ENCODE data around the gene MON1A. TPM values are rescaled to one million over a fixed set of nuclear protein-coding genes. Genes with fewer than 3 reads are reported as not detected.
A peak's percentile ranks its signal among the peaks of the same experiment; 100 is the strongest.

The MON1A gene
- 1 to 10 TPM; 1.0 to 9.3 (median 5.2) TPM for total RNA-seq

- H3K27ac ChIP-seq, result peak within 1 kb of the TSS; percentile 82 to 86
- intact Hi-C loops (cut with DNase I; ENCODE audit: low total_unique reads), result no loop called here
- DNase-seq, result peak; percentile 95 to 99
- H3K4me1 ChIP-seq, result no peaks in the 10 kb centered on the region
- H3K4me3 ChIP-seq, result peak within 1 kb of the TSS; percentile 77
- H3K36me3 ChIP-seq, result no peaks in the 10 kb centered on the region
- no peaks in the 10 kb centered on the region for H3K9me3 ChIP-seq
- TF ChIP-seq POLR2A (IDR thresholded peaks at IDR 0.05), result peak; percentile 21 to 64
- peak in 3 of 4 experiments; percentile 28 to 51 (median 44) for TF ChIP-seq CTCF (IDR thresholded peaks at IDR 0.05)
- no peaks in the 10 kb centered on the region for H3K27me3 ChIP-seq
These were observed at the start of gene MON1A for GRCh38 chr3:49929291-49930167. TSS of gene MON1A (minus strand) at chr3:49929811. CDS start at chr3:49913346, 16,465 bp downstream.

- Histone ChIP-seq H3K4me1 (no peaks in the 10 kb centered on the region), H3K4me3 (no peak overlapping the region), H3K27me3 (no peaks in the 10 kb centered on the region), H3K9me3 (no peaks in the 10 kb centered on the region), H3K27ac (no peak overlapping the region), H3K36me3 (no peaks in the 10 kb centered on the region)
- TF ChIP-seq CTCF (IDR thresholded peaks at IDR 0.05) (no peak), POLR2A (IDR thresholded peaks at IDR 0.05) (no peak)
- DNase-seq, result no peak
- intact Hi-C loops (cut with DNase I; ENCODE audit: low total_unique reads), result no loop called here
These were observed 47.3 kb upstream of the MON1A start for GRCh38 chr3:49976942-49977341.

- no peaks in the 10 kb centered on the region for H3K4me1 ChIP-seq
- H3K36me3 ChIP-seq, result no peaks in the 10 kb centered on the region
- no peak for TF ChIP-seq CTCF (IDR thresholded peaks at IDR 0.05)
- no peaks in the 10 kb centered on the region for H3K9me3 ChIP-seq
- intact Hi-C loops (cut with DNase I; ENCODE audit: low total_unique reads), result no loop called here
- no peak for DNase-seq
- H3K27me3 ChIP-seq, result no peaks in the 10 kb centered on the region
- no peak overlapping the region for H3K27ac ChIP-seq
- H3K4me3 ChIP-seq, result no peak overlapping the region
These were observed 43.0 kb upstream of the MON1A start for GRCh38 chr3:49972656-49973055.

GRCh38 chr3:49968346-49968745 is 38.7 kb upstream of the MON1A start:
- Histone ChIP-seq H3K4me3 (no peak overlapping the region), H3K27me3 (no peaks in the 10 kb centered on the region), H3K36me3 (no peaks in the 10 kb centered on the region), H3K4me1 (no peaks in the 10 kb centered on the region), H3K9me3 (no peaks in the 10 kb centered on the region), H3K27ac (no peak overlapping the region)
- TF ChIP-seq POLR2A (IDR thresholded peaks at IDR 0.05), result no peak
- TF ChIP-seq CTCF (IDR thresholded peaks at IDR 0.05), result no peak
- intact Hi-C loops (cut with DNase I; ENCODE audit: low total_unique reads), result no loop called here
- DNase-seq, result no peak

- Histone ChIP-seq H3K36me3 (no peaks in the 10 kb centered on the region), H3K4me3 (no peak overlapping the region), H3K9me3 (no peaks in the 10 kb centered on the region), H3K4me1 (no peaks in the 10 kb centered on the region), H3K27me3 (no peaks in the 10 kb centered on the region), H3K27ac (no peak overlapping the region)
- intact Hi-C loops (cut with DNase I; ENCODE audit: low total_unique reads), result no loop called here
- DNase-seq, result no peak
- no peak for TF ChIP-seq POLR2A (IDR thresholded peaks at IDR 0.05)
- TF ChIP-seq CTCF (IDR thresholded peaks at IDR 0.05), result no peak
These were observed 37.7 kb upstream of the MON1A start for GRCh38 chr3:49967291-49967690.

All from uterus (tissue), 4 donors.